Measurements from ENCODE around the gene LYZL1. TPM values are rescaled to one million over a fixed set of nuclear protein-coding genes. Genes with fewer than 3 reads are reported as not detected.

LYZL1 gene
- total RNA-seq, 2 experiments from 2014 or later: not detected

GRCh38 chr10:29301359-29301910 lies 12.6 kb downstream of the LYZL1 start:
- ChIA-PET CTCF (interaction anchor here (2.3 kb wide), 1 partner anchor 638 kb away, joined by 9 read pairs; no protein-coding TSS in a partner anchor), POLR2A (no interaction called here)
- H3K4me1 Mint-ChIP-seq (ENCODE audit: low read depth): no peaks in the 10 kb centered on the region
- H3K27ac Mint-ChIP-seq: no peak overlapping the region
- DNase-seq (no peak), ATAC-seq (no peak)
- peaks cover 25% of the 10 kb centered on the region for H3K27me3 Mint-ChIP-seq
- no peak overlapping the region for H3K4me3 Mint-ChIP-seq
- intact Hi-C loops (cut with micrococcal nuclease): no loop called here
- H3K36me3 Mint-ChIP-seq (ENCODE audit: low read depth): no peaks in the 10 kb centered on the region
- H3K9me3 Mint-ChIP-seq: peaks cover 14% of the 10 kb centered on the region
- TF ChIP-seq CTCF (IDR thresholded peaks at IDR 0.05): no peak

- no peaks in the 10 kb centered on the region for H3K36me3 Mint-ChIP-seq (ENCODE audit: low read depth)
- H3K9me3 Mint-ChIP-seq: peaks cover 13% of the 10 kb centered on the region
- no peaks in the 10 kb centered on the region for H3K4me1 Mint-ChIP-seq (ENCODE audit: low read depth)
- intact Hi-C loops (cut with micrococcal nuclease): no loop called here
- no peak overlapping the region for H3K27ac Mint-ChIP-seq
- no peak for TF ChIP-seq CTCF (IDR thresholded peaks at IDR 0.05)
- POLR2A ChIA-PET: no interaction called here
- ATAC-seq: no peak
- CTCF ChIA-PET: no interaction called here
- H3K27me3 Mint-ChIP-seq: peaks cover 25% of the 10 kb centered on the region
- DNase-seq: no peak
- H3K4me3 Mint-ChIP-seq: no peak overlapping the region
Measured at GRCh38 chr10:29302499-29302898, 13.6 kb downstream of the LYZL1 start.

- POLR2A ChIA-PET: no interaction called here
- DNase-seq (peak; percentile 53), ATAC-seq (peak; percentile 65)
- Mint-ChIP-seq H3K9me3 (peaks cover 12% of the 10 kb centered on the region), H3K27ac (no peak overlapping the region), H3K36me3 (ENCODE audit: low read depth) (no peaks in the 10 kb centered on the region), H3K4me1 (ENCODE audit: low read depth) (no peaks in the 10 kb centered on the region), H3K27me3 (peaks cover 24% of the 10 kb centered on the region), H3K4me3 (no peak overlapping the region)
- CTCF ChIA-PET: interaction anchor here (0.6 to 1.6 kb wide), 15 partner anchors 8 to 694 kb away, joined by 3 to 24 read pairs (median 3); no protein-coding TSS in a partner anchor
- intact Hi-C loops (cut with micrococcal nuclease): loop anchor here (2.0 kb wide), 1 partner anchor 642 kb away; no protein-coding TSS in a partner anchor
- peak; percentile 75 for TF ChIP-seq CTCF (IDR thresholded peaks at IDR 0.05)
Measured at GRCh38 chr10:29304264-29304994, 15.6 kb downstream of the LYZL1 start.

GRCh38 chr10:29304995-29305335 lies 16.1 kb downstream of the LYZL1 start:
- no peak overlapping the region for H3K4me3 Mint-ChIP-seq
- peaks cover 12% of the 10 kb centered on the region for H3K9me3 Mint-ChIP-seq

More at GRCh38 chr10:29304995-29305335, 16.1 kb downstream of the LYZL1 start:
- intact Hi-C loops (cut with micrococcal nuclease): loop anchor here (2.0 kb wide), 1 partner anchor 642 kb away; no protein-coding TSS in a partner anchor
- ATAC-seq (no peak), DNase-seq (no peak)
- CTCF ChIA-PET: interaction anchor here (0.6 to 1.6 kb wide), 14 partner anchors 9 to 694 kb away, joined by 3 to 24 read pairs (median 3); no protein-coding TSS in a partner anchor
- POLR2A ChIA-PET: no interaction called here
- Mint-ChIP-seq H3K27ac (no peak overlapping the region), H3K4me1 (ENCODE audit: low read depth) (no peaks in the 10 kb centered on the region), H3K36me3 (ENCODE audit: low read depth) (no peaks in the 10 kb centered on the region), H3K27me3 (peaks cover 23% of the 10 kb centered on the region)
- TF ChIP-seq CTCF (IDR thresholded peaks at IDR 0.05): no peak

All from activated CD8-positive, alpha-beta T cell treated with anti-CD3 and anti-CD28 coated beads for 36 hours (primary cell).